H1 (cell line): ENCODE data around the gene DTNB. TPM values are rescaled to one million over a fixed set of nuclear protein-coding genes. Genes with fewer than 3 reads are reported as not detected.

Experiments used
- CBX5 ChIP-seq: fragments of 300-800, 300-1000 bp; sonication (generic); IDR thresholded peaks from 2 replicates; pipeline ENCODE4 v1.7.1; 2016; ENCODE audit warnings: antibody characterized with exemption, low read length, low read depth
- CEBPB ChIP-seq: IDR thresholded peaks from 2 replicates; pipeline ENCODE4 v1.6.1; 2012; ENCODE audit warnings: low read depth, low read length
- CREB1 ChIP-seq: IDR thresholded peaks from 2 replicates; pipeline ENCODE4 v1.6.1; 2012; ENCODE audit warnings: inconsistent platforms
- EP300 ChIP-seq, 2 experiments: IDR thresholded peaks; 1 replicate in 1 of 2; 2 replicates in 1 of 2; pipeline ENCODE4 v1.6.1; 2011 to 2012; ENCODE audit warnings: low read depth in 2 of 2, low read length in 2 of 2, mild to moderate bottlenecking in 2 of 2, borderline replicate concordance in 1 of 2, inconsistent platforms in 1 of 2, moderate library complexity in 1 of 2
- FOSL1 ChIP-seq: IDR thresholded peaks from 2 replicates; pipeline ENCODE4 v1.6.1; 2011; ENCODE audit warnings: mild to moderate bottlenecking, low read depth, low read length, moderate library complexity; ENCODE audit not compliant: insufficient read depth
- GTF2F1 ChIP-seq: IDR thresholded peaks from 2 replicates; pipeline ENCODE4 v1.6.1; 2012; ENCODE audit warnings: low read depth, low read length, improper control_type of control experiment, borderline replicate concordance
- JUND ChIP-seq: IDR thresholded peaks from 2 replicates; pipeline ENCODE4 v1.6.1; 2011; ENCODE audit warnings: mild to moderate bottlenecking, improper control_type of control experiment, low read length
- POLR2A ChIP-seq, 2 experiments: IDR thresholded peaks; 1 replicate in 1 of 2; 2 replicates in 1 of 2; pipeline ENCODE4 v1.6.1; 2011; ENCODE audit warnings: low read depth in 2 of 2, low read length in 2 of 2, mild to moderate bottlenecking in 2 of 2; ENCODE audit errors: control extremely low read depth in 1 of 2
- RFX5 ChIP-seq: IDR thresholded peaks from 2 replicates; pipeline ENCODE4 v1.6.1; 2011; ENCODE audit warnings: low read depth, low read length, improper control_type of control experiment, borderline replicate concordance
- RNF2 ChIP-seq: fragments of 200-900, 300-1000 bp; sonication (generic); IDR thresholded peaks from 2 replicates; pipeline ENCODE4 v1.7.1; 2016; ENCODE audit warnings: borderline replicate concordance, low read depth, mild to moderate bottlenecking, antibody characterized with exemption, low read length; ENCODE audit not compliant: poor library complexity, severe bottlenecking; ENCODE audit errors: missing control alignments
- SAP30 ChIP-seq: fragments of 300-600 bp; sonication (generic); IDR thresholded peaks from 2 replicates; pipeline ENCODE4 v1.7.1; 2012; ENCODE audit warnings: low read length, moderate library complexity, mild to moderate bottlenecking, inconsistent platforms; ENCODE audit not compliant: insufficient read depth, insufficient replicate concordance
- SIRT6 ChIP-seq: IDR thresholded peaks from one replicate; pipeline ENCODE4 v1.7.1; 2012; ENCODE audit warnings: low read length, inconsistent platforms
- SP1 ChIP-seq: IDR thresholded peaks from 2 replicates; pipeline ENCODE4 v1.6.1; 2011; ENCODE audit warnings: low read depth, low read length
- SP4 ChIP-seq: IDR thresholded peaks from 2 replicates; pipeline ENCODE4 v1.6.1; 2012; ENCODE audit warnings: low read length, inconsistent platforms
- TCF12 ChIP-seq: IDR thresholded peaks from 2 replicates; pipeline ENCODE4 v1.6.1; 2011; ENCODE audit warnings: low read depth, mild to moderate bottlenecking, low read length
- TEAD4 ChIP-seq: IDR thresholded peaks from 2 replicates; pipeline ENCODE4 v1.6.1; 2012; ENCODE audit warnings: low read depth, low read length, inconsistent platforms, mixed read lengths
- polyA plus RNA-seq, 7 experiments: library from polyadenylated mRNA; depleted of rRNA in 3 of 7; stranded (reverse) in 5 of 7; unstranded in 2 of 7; fragments of >200 nt in 5 of 7; fragments of 200-250 nt in 2 of 7; gene quantifications; 1 replicate in 5 of 7; 2 replicates in 1 of 7; 4 replicates in 1 of 7; pipeline versions ENCODE4 v1.2.1 to v1.2.3, GENCODE V29; 2011 to 2013; ENCODE audit warnings: missing spikeins in 2 of 7, mixed read lengths in 2 of 7
- total RNA-seq: library from RNA; stranded (reverse); fragmentation: NEBNext Ultra II Directional; extraction: Animal tissue kit (Norgen Biotek cat#: 25700); gene quantifications from 2 replicates; pipeline ENCODE4 v1.2.1, GENCODE V29; 2021
- TF ChIP-seq, protein P1 (sequence below): IDR thresholded peaks from 2 replicates; pipeline ENCODE4 v1.6.1; 2012; ENCODE audit warnings: inconsistent platforms

Gene DTNB
- total and polyA plus RNA-seq, 2 of the 8 experiments (the other 6 are each of a cell fraction or from before 2014, with no cell fraction given), result 39.6 to 49.5 TPM

- TF ChIP-seq FOSL1, result no peak
- TF ChIP-seq JUND, result no peak; the same call in 1 of the 2 replicates
- TF ChIP-seq SP1, result no peak
- TF ChIP-seq, protein P1, sequence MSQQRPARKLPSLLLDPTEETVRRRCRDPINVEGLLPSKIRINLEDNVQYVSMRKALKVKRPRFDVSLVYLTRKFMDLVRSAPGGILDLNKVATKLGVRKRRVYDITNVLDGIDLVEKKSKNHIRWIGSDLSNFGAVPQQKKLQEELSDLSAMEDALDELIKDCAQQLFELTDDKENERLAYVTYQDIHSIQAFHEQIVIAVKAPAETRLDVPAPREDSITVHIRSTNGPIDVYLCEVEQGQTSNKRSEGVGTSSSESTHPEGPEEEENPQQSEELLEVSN, result no peak
- TF ChIP-seq GTF2F1, result no peak
- no peak for TF ChIP-seq RFX5
- no peak for TF ChIP-seq RNF2
- TF ChIP-seq EP300 (IDR thresholded peaks at IDR 0.05; ENCODE audit: borderline replicate concordance in 1 of 2, low read depth in 2 of 2, low read length in 2 of 2), result peak in 1 of 2 experiments; percentile 15; a peak in 2 of 3 replicates
- TF ChIP-seq TCF12, result no peak
- TF ChIP-seq SIRT6, result no peak
- TF ChIP-seq CBX5, result no peak
- TF ChIP-seq CREB1, result no peak
- TF ChIP-seq TEAD4, result 0 out of 2 replicates have a peak, but pooled peaks have one; percentile 54
- TF ChIP-seq POLR2A (IDR thresholded peaks at IDR 0.05; ENCODE audit: control extremely low read depth in 1 of 2, low read depth in 2 of 2, low read length in 2 of 2), result no peak
- no peak for TF ChIP-seq CEBPB
- TF ChIP-seq SP4, result no peak
- no peak for TF ChIP-seq SAP30
Measured at GRCh38 chr2:25342372-25343186, 330.8 kb downstream of the DTNB start (continued).
